Endometrium (tissue), 2 donors: Measurements from ENCODE around the gene CDH20.

Source experiments
- FAIRE-seq: peaks from 2 replicates; lab custom pipeline; 2012; peaks lifted over from hg19 to GRCh38; lab: Jason Lieb, UNC
- donor health status: control.
- donor health status: control.

CDH20 gene

GRCh38 chr18:61575419-61575818 lies 242.2 kb downstream of the CDH20 start:
- no peak for FAIRE-seq

GRCh38 chr18:61578846-61579245 lies 245.6 kb downstream of the CDH20 start:
- FAIRE-seq, result no peak

DNA sequence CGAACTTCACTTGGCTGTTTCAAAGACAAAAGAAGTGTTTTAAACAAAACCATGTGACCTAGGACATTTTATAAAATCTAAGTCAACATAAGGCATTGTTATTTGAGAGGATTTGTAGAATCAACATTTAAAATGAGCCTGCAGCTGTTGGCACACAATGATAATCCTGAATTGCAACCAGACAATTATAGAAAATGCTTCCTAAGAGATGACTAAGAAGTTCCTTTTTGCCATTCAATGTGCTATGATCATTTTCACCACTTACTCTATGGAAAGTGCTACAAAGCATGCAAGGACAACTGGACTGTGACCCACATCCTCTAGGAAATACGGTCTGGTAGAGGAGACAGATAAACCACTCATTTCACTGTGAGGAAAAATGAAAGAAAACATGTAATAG lies 246.4 kb downstream of the CDH20 start:
- no peak for FAIRE-seq

GRCh38 chr18:61580046-61580445 lies 246.8 kb downstream of the CDH20 start:
- FAIRE-seq, result no peak

- no peak for FAIRE-seq
Observed at GRCh38 chr18:61581578-61582201, 248.5 kb downstream of the CDH20 start.

DNA sequence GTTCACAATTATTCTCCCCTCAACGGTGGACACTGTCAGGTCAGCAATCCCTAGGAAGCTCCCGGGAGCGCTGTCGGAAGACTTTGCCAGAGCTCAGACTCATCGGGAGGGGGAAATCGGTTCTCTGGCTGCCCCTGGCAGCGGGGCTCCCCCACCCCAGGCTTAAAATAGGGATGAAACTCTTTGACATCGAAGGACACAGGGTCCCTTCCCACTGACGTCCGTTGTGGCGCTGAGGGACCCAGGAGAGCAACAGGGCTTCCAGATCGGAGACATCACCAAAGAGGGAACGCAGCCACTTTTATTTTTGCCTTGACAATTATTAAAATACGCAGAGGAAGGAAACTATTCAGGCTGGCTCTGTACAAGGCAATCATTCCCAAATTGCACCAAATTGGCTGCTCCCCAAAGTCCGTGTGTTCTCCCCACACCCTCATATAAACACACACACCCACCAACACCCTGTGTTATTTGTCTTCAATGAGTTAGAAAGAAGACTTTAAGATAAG lies 249.0 kb downstream of the CDH20 start:
- FAIRE-seq, result no peak

GRCh38 chr18:61583548-61583947 lies 250.3 kb downstream of the CDH20 start:
- FAIRE-seq, result no peak

DNA sequence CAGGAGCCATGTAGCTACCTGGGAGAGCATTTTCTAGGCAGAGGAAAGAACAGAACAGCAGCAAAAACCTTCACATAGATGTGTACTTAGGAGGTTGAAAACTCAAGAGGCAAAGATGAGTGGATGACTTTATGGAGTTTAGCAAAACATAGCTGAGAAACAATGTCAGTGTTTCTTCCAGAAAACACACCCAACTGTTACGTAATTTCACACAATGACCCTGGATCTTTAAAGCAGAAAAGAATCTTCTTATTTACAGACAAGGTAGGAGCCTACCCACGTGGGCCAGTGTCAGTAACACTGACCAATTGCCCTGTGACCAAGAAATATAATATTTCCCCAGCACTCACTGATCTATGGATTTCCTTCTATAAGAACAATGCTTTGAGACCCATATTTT lies 254.6 kb downstream of the CDH20 start:
- FAIRE-seq, result no peak

DNA sequence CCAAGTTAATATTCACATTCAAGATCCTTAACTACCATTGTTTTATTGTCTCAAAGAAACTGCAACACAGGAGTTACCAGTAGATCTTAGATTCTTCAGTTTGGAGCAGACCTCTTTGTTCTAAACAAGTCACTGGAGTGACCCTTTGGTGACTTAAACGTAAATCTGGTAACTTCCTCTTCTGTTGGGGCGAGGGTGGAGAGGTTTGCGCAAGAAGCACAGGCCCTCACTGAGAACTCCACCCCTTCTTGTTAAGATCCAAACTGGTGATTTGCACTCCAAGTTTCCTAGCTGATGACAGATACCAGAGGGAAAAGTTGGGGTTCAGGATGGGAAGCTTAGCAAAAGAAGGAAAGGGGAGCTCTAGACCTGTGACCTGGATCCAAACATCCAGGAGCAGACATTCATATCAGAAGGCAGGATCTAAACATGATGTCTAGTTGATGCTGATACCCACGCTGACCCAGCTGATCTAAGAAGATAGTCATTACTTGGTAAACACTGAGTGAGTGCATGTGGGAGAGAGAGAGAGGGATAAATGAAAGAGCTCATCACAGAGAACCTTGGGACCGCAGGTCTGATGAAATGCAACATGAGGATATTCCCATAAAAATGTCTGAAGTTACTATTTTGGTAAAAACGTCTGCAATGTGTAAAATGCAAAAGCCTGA lies 256.0 kb downstream of the CDH20 start:
- FAIRE-seq, result no peak

GRCh38 chr18:61589724-61590065 lies 256.5 kb downstream of the CDH20 start:
- no peak for FAIRE-seq

GRCh38 chr18:61591253-61591652 lies 258.0 kb downstream of the CDH20 start:
- no peak for FAIRE-seq

DNA sequence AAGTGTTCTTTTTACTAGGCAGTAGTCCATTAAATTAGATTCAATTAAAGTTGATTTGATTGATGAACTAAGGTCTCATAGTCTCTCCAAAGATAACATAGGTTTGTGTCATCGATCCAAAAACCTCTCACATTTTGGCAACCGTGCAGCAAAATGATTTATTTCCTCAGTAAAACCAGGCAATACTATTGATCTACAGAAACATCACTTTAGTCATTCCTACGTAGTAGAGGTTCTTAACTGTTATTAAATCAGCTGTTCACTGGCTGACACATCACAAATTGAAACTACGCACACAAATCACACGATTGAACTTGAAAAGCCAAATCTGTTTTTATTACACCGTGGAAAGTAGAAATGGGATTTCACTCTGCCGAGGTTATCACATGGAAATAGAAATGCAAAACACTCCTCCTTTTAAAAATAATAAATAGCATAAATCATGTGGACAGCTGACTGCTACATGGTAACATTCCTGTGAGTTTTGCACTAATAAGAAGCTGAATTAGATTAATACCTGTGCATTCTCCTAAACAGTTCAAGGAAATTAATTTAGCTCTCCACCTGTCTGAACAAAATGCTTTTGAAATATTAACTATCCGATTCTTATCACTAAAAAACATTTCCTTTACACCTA lies 262.5 kb downstream of the CDH20 start:
- FAIRE-seq, result no peak

DNA sequence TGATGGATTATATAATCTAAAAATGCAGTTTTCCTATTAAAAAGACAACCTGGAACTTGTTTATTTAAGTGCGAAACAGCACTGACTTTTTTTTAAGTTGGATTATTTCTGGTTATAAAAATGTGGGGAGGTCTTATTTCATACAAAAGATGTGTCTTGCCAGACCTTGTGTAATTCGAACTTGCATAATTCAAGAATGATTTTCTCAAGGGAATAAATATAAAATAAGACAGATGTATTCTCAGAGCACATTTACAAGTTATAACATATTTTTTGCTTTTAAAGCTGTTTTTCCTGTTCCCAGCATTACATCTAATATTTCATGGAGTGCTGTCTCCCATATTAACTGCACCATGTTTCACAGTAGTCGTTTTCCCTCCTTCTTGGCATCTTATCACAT lies 263.1 kb downstream of the CDH20 start:
- FAIRE-seq, result peak; percentile 94

GRCh38 chr18:61597316-61597715 lies 264.1 kb downstream of the CDH20 start:
- FAIRE-seq, result no peak

DNA sequence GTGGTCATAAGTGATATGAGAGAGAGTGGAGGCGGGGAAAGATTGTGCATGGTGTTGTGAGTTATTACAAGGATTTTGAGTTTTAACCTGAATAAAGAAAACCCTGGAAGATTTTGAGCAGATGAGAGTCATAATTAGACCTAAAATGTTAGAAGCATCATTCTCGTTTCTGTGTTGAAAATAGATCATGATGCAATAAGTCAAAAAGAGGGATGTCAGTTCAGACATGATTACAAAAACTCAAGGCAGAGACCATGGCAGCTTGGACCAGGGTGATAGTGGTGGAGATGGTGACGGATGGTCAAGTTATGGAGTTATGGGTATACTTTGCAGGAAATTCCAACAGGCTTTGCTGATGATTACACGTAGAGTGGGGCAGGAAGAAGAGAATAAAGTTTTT lies 267.2 kb downstream of the CDH20 start:
- FAIRE-seq, result no peak

GRCh38 chr18:61602836-61603235 lies 269.6 kb downstream of the CDH20 start:
- no peak for FAIRE-seq
